CD4-positive, alpha-beta T cell treated with Interleukin-12 subunit alpha and Interleukin-12 subunit beta, for 1 hour (primary cell): ENCODE measurements around the gene PTHLH.
A peak's percentile ranks its signal among the peaks of the same experiment; 100 is the strongest.

ENCODE experiments used
- DNase-seq: peaks from one replicate; pipeline ENCODE4 v3.0.0-alpha.2; 2020

Gene PTHLH

DNA sequence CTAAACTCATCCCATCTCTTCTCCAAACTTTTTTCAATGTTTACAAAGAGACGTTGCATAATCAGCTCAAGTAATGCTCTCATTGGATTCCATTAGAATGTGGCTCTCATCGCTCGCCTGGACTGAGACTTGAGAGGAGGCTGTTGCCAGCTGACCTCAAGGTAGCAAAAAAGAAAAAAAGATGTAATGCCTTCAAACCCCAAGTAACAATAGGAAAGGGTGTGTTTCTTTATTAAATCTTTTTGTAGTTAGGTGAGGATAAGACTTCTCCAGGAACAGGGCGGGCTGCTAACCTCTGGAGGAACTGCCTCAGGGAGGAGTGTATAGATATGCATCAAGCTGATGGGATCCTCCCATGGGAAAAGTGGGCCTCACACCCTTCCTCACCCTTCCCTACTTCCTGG is 956 bp upstream of the PTHLH start:
- DNase-seq, result no peak

DNA sequence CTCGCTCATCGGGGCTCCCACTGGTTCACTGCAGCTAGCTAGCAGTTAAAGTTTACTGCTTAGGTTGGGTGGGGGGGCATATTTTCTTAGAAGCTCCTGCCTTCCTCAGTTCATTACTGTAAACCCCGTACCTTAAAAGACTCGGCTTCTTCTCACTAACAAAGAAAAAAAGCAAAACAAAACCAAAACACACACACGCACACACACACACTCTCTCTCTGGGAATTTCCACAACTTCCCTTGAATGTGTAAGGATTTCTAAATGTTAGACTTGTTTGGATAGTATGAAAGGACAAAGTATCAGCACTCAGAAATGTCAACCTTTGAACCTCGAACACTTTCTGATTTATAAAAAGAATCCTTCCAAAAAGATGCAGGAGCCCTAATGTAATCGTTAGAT is 927 bp downstream of the PTHLH start:
- DNase-seq, result no peak

DNA sequence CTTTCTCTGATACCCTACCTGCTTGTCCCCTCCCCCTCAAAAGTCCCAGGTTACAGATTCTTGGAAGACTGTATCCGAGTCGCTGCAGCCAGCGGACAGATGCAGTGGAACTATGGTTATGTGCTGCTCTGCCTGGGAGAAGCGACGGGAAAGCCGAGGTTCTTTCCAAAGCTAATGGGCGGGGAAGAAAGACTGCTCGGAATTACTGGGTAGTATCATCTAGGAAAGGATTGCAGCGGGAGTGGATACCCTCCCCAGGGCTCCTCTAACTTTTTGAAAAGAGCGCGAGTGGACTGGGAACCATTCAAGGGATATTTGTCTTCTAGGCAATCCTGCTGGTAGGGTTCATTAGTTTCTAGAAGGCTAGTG is 1.4 kb downstream of the PTHLH start:
- DNase-seq, result no peak

DNA sequence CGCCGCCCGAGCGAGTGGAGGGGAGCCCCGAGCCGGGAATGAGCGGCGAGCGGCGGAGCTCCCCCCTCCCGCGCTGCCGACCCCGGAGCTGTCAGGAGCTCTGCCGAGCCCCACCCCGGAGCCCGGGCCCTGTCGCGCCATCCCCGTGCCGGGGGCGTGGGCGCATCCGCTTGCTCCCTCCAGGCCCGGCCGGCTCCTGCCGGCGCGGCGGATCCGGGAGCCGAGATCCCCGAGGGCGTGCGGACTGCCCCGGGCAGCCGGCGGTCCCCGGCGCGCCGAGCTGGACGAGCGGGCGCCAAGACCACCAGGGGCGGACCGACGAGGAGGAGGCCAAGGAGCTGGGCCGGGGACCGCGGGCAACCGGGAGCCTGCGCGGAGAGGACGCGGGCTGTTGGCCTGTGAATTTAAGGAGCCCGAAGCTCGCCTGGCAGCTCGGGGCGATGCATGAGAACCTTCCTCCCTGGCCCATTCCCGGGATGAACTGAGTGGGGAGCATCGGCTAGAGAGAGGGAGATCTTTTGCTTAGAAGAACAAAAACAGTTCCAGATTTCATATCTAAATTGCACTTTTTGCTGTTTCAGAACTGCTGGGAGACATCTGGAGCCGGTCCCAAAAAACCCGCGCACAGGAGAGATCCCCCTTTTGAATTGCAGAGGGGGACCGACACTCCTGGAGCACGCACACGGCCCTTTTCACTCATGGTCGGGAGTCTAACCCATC is 2.0 kb downstream of the PTHLH start:
- no peak for DNase-seq

DNA sequence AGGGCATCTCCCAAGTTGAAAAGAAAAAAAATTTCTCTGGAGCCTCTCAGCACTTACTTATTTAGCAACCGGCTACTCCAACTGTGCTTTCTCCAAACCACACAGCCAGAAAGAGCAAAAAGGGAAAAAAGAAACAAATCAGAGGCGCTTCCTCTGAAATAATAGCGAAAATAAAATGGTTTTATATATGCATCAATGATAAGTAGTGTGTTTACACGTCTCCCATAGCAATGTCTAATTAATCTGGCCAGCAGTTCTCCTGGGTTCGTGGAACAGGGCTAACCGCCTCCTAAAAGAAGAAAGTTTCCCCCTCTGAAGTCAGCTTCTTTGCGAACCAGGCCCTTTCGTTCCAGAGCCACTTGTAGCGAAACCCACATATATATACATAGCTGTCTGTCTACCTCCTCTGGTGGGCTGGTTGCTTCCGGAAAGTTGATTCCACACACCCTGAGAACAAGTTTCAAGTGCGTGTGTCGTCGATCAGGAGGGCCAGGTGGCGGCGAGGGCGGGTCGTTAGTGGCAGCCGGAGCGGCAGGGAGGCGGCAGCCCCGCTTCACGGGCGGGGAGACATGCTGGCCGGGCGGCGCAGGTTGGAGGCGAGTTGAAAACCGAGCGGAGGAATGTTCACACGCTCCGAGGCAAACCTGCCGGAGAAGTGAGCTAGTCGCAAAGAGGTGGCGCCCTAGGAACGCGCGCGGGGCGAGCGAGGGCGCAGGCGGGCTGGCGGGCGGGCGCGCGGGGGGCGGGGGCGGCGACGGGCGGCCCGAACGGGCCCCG is 2.7 kb downstream of the PTHLH start:
- DNase-seq, result peak; percentile 22

DNA sequence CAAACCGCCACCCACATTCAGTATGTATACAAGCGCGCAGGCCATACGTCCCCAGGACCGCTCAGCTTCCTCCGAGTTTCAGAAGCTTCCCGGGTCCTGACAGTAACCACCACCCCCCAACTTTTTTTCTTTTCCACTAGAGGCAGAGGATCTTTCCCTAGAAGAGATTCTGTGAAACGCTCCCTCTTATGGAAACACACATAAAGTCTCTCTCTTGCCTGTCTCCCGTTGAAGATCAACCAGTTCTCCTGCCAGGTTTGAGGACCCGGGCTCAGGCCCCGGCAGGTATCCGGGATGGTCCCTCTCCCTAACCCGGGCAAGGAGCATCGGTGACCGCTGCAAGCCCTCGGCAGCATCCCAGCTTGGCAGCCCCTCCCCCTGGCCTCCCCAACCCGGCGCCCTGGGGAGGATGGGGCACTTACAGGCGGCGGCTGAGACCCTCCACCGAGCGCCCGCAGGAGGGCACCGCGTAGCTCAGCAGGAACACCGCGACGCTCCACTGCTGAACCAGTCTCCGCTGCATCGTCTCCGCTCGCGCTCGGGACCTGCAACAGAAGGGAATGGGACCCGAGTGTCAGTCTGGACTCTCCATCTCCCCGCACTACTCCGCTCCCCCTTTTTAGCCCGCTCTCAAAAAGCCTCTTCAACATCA is 3.4 kb downstream of the PTHLH start:
- no peak for DNase-seq

DNA sequence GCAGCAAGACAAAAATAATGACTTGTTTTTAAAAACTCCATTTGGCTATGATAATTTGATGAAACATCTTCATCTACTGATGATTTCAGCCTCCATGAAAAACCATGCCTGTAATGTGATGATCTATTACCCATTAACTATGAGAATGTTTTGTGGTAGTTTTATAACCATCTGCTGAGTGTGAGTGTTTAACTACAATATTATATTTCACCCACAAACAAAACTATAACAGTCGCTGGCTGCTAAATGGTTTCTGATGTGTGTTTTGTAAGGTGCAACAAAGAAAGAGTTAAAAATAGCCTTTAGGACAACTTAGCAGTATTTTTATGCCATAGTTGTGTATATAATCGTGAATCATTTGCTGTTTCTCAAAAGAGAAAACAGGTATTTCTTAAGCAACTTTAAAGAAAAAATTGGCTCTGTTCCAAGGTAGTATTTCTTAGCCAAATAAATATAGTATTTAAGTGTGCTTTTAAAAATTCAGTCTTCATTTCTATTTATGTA is 4.9 kb downstream of the PTHLH start:
- DNase-seq, result no peak

DNA sequence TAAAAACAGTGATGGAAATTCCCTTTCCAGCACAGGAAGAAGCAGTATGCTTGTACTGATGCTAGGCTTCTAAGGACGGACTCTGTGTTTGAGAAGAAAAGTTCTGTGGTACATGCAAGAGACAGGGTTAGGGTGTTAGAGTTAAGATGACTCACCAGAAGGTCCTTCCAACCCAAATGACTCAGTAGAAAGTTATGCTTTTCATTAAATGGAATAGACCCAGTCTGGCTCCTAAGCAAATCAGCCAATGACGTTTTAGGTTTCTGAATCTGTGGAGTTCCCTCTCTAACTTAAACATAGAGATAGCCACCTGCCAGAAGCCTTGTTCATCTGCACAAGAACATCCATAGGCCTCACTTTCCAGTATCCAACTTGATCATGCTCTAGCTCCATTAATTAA is 5.7 kb downstream of the PTHLH start:
- no peak for DNase-seq

DNA sequence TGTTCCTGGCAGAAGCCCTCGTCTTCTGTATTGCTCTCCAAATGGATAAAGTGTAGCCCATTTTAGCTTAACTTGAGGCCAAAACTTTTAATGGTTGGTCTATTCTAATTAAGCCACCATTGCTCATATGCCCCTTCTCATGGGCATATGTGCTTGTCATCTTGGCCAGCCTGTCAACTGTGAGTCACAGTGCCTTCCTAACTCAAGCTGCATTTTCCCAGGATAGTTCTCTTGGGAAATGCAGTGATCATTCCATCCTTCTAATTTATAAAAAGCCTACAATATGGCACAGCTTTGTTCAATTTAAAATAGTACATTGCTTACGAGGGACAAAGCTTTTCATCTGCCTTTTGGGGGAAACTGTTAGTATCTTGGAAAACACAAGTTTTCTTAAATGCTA is 6.6 kb downstream of the PTHLH start:
- no peak for DNase-seq

DNA sequence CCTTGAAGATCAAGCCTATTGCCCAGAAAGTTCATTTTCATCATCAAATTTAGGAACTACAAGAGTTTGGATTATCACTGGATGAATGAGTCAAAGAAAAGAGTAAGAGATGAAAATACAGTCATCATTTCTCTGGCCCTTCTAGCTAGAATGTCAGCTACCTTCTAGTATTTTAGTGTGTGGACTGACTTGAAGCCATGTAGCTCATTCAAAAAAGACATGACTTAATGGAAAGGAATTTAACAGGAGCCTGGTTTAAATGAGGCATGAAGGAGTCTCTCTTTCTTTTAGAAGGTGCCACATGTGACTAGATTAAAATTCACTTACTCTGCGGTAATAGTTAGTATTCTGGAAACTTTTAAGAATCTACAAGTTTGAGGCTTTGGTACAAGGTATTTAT is 7.1 kb downstream of the PTHLH start:
- DNase-seq, result no peak

DNA sequence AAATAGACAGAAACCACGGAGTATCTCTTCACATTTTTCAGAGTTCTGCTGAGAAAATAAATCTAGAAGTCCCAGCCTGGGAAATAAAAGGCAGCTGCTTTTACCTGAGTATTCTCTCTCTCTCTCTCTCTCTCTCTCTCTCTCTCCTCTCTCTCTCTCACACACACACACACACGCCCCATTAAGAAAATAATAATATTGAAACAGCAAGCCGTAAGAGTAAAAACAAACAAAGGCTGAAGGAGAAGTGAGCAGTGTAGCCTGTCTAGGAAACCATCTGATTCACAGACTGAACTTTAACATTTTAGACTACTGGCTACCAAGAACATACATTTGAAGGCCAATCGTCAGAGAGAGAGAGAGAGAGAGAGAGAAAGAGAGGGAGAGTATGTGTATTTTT is 8.4 kb downstream of the PTHLH start:
- no peak for DNase-seq

DNA sequence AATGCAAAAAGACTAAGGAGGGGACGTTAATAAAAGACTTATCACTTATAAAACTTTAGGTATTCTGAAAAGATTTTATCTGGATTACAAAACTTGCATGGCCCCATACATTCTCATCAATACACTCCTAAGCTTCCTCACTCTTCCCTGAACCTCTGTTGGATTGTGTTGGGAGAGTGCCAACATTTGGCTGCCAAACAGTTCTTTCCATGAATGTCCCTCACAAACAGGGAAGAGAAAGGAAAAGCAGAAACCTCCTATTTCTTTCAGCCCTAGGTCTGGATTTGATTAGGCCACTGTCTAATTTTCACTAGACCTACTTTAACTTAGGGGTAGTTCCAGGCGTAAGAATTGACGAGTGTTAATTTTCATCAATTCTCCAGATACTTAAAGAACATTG is 11.7 kb downstream of the PTHLH start:
- no peak for DNase-seq

DNA sequence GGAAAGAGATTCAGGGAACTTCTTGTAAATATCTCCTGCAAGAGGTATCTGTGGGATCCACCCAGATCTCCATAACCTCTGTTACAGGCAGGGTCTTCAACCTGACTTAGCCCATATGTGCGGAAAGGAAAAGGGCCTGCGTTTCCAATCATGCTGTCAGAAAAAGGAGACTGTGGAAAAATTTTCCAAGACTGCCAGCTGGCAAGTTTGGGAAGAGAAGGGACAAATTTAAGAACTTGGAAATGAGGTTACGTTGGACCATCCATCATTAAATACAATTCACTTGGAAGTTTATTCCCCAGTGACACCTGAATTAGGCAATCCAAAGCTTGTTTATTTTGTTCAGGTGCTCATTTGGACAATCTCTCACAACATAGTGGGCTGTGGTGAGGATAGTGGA is 13.9 kb downstream of the PTHLH start:
- DNase-seq, result no peak

DNA sequence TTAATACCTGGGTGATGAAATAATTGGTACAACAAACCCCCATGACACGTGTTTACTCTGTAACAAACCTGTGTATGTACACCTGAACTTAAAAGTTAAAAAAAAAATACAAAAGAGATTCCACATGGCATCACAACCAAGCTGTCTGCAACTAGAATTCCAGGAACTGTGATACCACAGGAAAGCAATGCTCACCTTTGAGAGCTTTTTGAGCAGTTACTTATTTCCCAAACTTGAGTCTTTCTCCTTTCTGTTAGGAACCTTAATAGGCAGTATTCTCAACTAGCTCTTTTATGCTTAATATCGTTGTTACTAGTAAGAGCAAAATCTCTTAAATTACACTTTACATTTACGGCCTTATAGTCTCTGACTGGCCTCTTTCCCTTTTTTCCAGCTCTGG is 15.2 kb downstream of the PTHLH start:
- DNase-seq, result no peak

DNA sequence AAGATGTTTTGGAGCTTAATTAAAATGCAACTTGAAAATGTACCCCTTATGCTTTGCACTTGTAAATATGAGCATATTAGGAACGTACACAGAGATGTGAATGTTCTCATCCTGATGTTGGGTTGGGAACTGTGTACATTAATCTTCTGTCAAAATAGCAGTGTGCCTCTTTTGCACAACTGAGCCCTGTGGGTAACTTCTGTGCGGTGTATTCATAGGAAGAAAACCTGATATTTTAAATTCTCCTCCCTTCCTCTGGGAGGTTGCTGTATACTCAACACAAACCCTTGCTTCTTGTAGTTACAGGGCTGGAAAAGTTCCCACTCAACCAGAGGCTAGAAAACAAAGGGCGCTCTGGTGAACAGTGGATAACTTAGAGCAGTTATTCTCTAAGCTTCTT is 18.7 kb downstream of the PTHLH start:
- no peak for DNase-seq

DNA sequence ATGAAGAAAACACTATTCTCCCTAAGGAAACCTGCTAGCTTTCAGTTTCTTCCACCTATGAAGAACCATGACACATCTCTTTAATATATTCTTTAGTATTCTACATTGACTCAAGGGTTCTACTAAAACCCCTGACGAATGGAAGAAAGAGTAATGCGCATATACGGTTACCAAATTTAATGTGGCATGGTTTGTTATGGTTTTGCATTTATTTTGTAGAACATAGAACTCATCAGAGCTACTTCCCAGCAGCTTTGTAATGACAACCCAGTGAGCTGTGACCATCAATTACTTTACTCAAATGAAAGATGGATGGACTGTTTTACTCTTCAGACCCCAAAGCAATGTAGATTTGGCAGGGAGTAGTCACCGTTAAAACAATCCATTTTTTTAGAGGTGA is 19.2 kb downstream of the PTHLH start:
- DNase-seq, result no peak

DNA sequence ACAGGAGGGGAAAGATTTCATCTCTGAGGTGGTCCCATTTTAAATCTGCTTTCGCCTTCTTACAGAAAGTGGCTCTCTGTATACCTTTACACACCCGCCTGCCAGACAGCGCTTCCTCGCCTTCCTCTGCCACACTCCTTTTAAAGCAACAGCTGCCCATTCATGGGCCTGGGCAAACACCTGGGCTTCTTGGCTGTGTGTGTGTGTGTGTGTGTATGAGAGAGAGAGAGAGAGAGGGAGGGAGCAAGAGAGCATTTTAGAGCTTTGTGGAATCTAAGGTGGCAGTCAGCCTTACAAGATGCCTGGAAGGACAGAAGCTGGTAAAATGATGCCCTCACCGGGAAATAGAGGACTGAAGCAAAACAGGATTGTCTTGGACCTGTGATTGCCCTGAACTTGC is 20.0 kb downstream of the PTHLH start:
- no peak for DNase-seq

DNA sequence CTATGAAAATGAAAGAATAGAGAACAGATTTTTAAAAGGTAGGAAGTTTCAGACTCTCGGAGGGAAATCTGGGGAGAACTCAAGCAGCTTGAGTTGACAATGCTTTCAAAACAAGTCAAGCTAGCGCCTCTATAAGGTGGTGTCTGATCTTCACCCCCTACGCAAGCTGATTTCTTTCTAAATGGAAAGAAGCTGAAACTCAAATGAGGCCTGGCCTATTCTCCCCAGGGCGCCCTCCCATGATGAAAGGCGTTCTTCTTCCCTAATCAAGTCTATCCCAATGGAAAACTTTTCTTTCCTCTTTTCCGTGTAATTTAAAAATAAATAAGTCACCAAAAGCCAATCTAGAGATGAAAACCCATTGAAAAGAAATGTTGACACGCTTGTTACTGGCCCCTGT is 20.6 kb downstream of the PTHLH start:
- no peak for DNase-seq

DNA sequence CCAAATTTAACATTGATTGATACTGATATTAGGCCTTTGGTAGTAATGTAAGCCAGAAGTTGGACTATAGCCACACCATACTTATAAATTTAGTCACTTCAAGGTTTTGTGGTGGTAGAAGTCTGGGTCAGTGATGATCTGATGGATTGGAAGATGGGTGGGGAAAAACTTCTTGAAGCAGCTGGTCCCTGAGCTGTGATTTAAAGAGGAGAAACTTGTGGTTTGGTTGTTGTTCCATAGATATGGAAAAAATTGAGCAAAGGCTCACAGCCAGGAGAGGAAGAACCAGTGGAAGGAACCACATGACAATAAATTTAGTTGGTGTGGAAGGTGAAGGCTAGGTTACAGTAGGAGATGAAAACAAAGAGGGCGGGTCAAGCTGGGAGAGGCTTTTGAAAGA is 26.1 kb downstream of the PTHLH start:
- no peak for DNase-seq

DNA sequence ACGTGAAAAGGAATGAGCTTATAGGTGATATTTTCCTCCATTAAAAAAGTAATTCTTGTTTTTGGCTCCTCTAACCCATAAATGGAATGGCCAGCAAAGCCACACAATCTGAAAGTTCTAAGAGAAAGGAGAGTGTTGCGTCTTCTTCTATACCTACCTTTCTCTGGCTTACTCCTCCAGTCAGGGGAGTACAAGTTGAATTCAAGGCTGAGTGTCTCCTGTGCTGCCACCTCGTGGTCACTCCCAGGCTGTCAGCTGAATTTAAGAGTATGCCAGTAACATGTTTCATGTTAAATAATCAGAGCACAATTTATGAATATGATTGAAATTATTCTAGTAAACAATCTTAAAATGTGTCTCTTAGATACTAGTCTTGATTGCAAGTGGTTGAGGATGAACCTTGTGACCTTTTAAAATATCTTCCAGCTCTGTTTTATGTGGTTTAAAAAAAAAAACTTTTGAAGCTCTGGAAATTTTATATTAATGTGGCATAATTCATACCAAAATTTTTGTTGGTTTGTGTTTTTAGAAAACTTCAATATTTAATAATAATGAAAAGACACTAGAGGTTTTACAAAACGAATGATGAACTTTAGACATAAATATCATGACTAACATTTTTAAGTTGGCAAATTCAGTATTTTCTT is 31.7 kb downstream of the PTHLH start:
- peak; percentile 61 for DNase-seq

DNA sequence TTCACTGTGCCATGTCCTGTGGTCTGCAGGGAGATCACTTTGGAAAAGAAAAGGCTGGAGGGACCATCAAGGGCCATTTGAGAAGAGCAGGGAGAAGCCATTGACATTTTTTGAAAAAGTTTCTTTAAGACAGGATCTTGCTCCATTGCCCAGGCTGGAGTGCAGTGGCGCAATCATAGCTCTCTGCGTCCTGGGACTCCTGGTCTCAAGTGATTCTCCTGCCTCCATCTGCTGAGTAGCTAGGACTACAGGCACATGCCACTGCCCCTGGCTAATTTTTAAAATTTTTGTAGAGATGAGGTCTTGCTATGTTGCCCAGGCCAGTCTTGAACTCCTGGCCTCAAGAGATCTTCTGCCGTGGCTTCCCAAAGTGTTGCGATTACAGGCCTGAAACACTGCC is 32.3 kb downstream of the PTHLH start:
- DNase-seq, result no peak

DNA sequence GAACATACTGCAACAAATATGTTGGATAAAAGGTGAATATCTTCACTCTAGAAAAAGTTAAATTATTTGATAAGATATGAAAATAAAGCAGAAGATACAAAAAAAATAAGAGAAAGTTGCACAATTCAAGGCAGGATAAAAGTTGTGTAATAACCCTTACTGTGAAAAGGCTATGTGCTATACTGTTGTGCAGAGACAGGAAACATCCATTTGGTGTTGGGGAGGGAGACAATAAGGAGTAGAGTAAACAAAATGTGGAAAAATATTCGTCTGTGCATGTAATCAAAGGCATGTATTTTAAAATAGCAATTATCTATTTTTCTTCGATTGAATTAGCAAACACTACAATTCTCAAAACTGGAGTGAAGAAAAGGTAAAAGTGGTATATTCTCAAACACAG is 34.8 kb downstream of the PTHLH start:
- no peak for DNase-seq

DNA sequence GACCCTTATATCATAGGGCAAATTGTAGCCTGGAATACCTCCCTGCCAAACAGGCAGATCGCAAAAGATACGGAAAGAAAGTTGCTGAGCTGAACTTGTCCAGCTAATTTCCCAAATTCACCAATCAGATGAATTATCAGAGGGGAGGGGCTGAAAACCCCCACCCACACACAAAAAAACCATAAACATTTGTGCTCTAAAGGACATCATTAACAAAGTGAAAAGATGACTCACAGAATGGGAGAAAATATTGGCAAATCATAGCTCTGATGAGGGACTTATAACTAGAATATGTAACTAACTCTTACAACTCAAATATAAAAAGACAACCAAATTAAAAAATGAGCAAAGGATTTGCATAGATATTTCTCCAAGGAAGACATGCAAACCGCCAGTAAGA is 36.3 kb downstream of the PTHLH start:
- no peak for DNase-seq

DNA sequence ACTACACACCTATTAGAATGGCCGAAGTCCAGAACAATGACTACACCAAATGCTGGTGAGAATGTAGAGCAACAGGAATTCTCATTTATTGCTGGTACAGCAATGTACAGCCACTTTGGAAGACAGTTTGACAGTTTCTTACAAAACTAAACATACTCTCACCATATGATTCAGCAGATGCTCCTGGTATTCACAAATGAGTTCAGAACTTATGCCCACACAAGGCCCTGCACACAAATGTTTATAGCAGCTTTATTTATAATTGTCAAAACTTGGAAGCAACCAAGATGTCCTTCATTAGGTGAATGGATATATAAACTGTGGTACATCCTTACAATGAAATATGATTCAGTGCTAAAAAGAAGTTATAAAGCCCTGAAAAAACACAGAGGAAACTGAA is 38.3 kb downstream of the PTHLH start:
- no peak for DNase-seq
